HG03097 (cell line): ENCODE measurements around the gene FNDC8.
"Not testable (repeated sequence)": the region's sequence is repeated elsewhere in the genome, so short reads cannot be mapped to it uniquely, and the experiment has no call there.

Source experiments
- ATAC-seq: cut with Tn5 transposase; IDR thresholded peaks from one replicate; pipeline ENCODE4 v1.9.1; 2021; ENCODE audit not compliant: unreplicated experiment, low FRiP score

FNDC8 gene

GRCh38 chr17:35167666-35168065 lies 46.3 kb downstream of the FNDC8 start:
- ATAC-seq, result no peak

GRCh38 chr17:35169835-35170363 lies 48.5 kb downstream of the FNDC8 start:
- no peak for ATAC-seq

- ATAC-seq, result no peak
Measured at GRCh38 chr17:35170968-35171771, 49.8 kb downstream of the FNDC8 start.

GRCh38 chr17:35171834-35172233 lies 50.4 kb downstream of the FNDC8 start:
- ATAC-seq, result no peak

- not testable (repeated sequence) for ATAC-seq
Measured at GRCh38 chr17:35172321-35172720, 50.9 kb downstream of the FNDC8 start.

- no peak for ATAC-seq
Measured at GRCh38 chr17:35174835-35175334, 53.5 kb downstream of the FNDC8 start.

- no peak for ATAC-seq
Measured at GRCh38 chr17:35175638-35176415, 54.4 kb downstream of the FNDC8 start.

- ATAC-seq, result no peak
Measured at GRCh38 chr17:35176897-35177296, 55.5 kb downstream of the FNDC8 start.

- not testable (repeated sequence) for ATAC-seq
Measured at GRCh38 chr17:35179379-35179778, 58.0 kb downstream of the FNDC8 start.
